ENCODE data around the gene ACACA. TPM values are rescaled to one million over a fixed set of nuclear protein-coding genes. Genes with fewer than 3 reads are reported as not detected.
"Not testable (repeated sequence)": the region's sequence is repeated elsewhere in the genome, so short reads cannot be mapped to it uniquely, and the experiment has no call there.

ACACA gene
- 10 to 100 TPM; 38.8 to 48.6 (median 43.3) TPM for polyA plus RNA-seq (ENCODE audit: insufficient read length in 4 of 4)

GRCh38 chr17:37406635-37407461 lies at the start of gene ACACA, which contains the start of gene TADA2A:
ACACA (minus strand) TSS chr17:37406836; CDS start chr17:37406299, 537 bp downstream.
TADA2A (plus strand) TSS chr17:37406886; CDS start chr17:37411366, 4,480 bp downstream.
- peak; percentile 24 to 52 (median 44) for DNase-seq (ENCODE audit: low read depth in 4 of 4, low spot score in 3 of 4)

- no peak for DNase-seq (ENCODE audit: low read depth in 4 of 4, low spot score in 3 of 4)
These were observed 43.5 kb upstream of the ACACA start for GRCh38 chr17:37450112-37450511.

GRCh38 chr17:37447641-37448040 lies 41.0 kb upstream of the ACACA start:
- no peak for DNase-seq (ENCODE audit: low read depth in 4 of 4, low spot score in 3 of 4)

GRCh38 chr17:37446027-37446426 lies 39.4 kb upstream of the ACACA start:
- DNase-seq (ENCODE audit: low read depth in 4 of 4, low spot score in 3 of 4): no peak

GRCh38 chr17:37441369-37442014 lies 34.9 kb upstream of the ACACA start:
- DNase-seq (ENCODE audit: low read depth in 4 of 4, low spot score in 3 of 4): not testable (repeated sequence)

- DNase-seq (ENCODE audit: low read depth in 4 of 4, low spot score in 3 of 4): no peak
These were observed 33.8 kb upstream of the ACACA start for GRCh38 chr17:37440424-37440823.

GRCh38 chr17:37438141-37438540 lies 31.5 kb upstream of the ACACA start:
- DNase-seq (ENCODE audit: low read depth in 4 of 4, low spot score in 3 of 4): no peak

GRCh38 chr17:37432671-37433070 lies 26.0 kb upstream of the ACACA start:
- no peak for DNase-seq (ENCODE audit: low read depth in 4 of 4, low spot score in 3 of 4)

- no peak for DNase-seq (ENCODE audit: low read depth in 4 of 4, low spot score in 3 of 4)
These were observed 23.5 kb upstream of the ACACA start for GRCh38 chr17:37430051-37430627.

GRCh38 chr17:37429453-37429852 lies 22.8 kb upstream of the ACACA start:
- no peak for DNase-seq (ENCODE audit: low read depth in 4 of 4, low spot score in 3 of 4)

GRCh38 chr17:37429039-37429438 lies 22.4 kb upstream of the ACACA start:
- no peak for DNase-seq (ENCODE audit: low read depth in 4 of 4, low spot score in 3 of 4)

- no peak for DNase-seq (ENCODE audit: low read depth in 4 of 4, low spot score in 3 of 4)
These were observed 18.6 kb upstream of the ACACA start for GRCh38 chr17:37425268-37425667.

- DNase-seq (ENCODE audit: low read depth in 4 of 4, low spot score in 3 of 4): no peak
These were observed 16.5 kb upstream of the ACACA start for GRCh38 chr17:37422971-37423625.

GRCh38 chr17:37417852-37418251 lies 11.2 kb upstream of the ACACA start:
- no peak for DNase-seq (ENCODE audit: low read depth in 4 of 4, low spot score in 3 of 4)

- DNase-seq (ENCODE audit: low read depth in 4 of 4, low spot score in 3 of 4): no peak
These were observed 7.4 kb upstream of the ACACA start for GRCh38 chr17:37413875-37414519.

GRCh38 chr17:37410357-37410756 lies 3.7 kb upstream of the ACACA start:
- DNase-seq (ENCODE audit: low read depth in 4 of 4, low spot score in 3 of 4): no peak

- DNase-seq (ENCODE audit: low read depth in 4 of 4, low spot score in 3 of 4): not testable (repeated sequence)
These were observed 1.5 kb upstream of the ACACA start for GRCh38 chr17:37408145-37408479.

GRCh38 chr17:37405955-37406634 lies 541 bp downstream of the ACACA start:
- no peak for DNase-seq (ENCODE audit: low read depth in 4 of 4, low spot score in 3 of 4)

GRCh38 chr17:37405522-37405921 lies 1.1 kb downstream of the ACACA start:
- DNase-seq (ENCODE audit: low read depth in 4 of 4, low spot score in 3 of 4): not testable (repeated sequence)

- no peak for DNase-seq (ENCODE audit: low read depth in 4 of 4, low spot score in 3 of 4)
These were observed 6.1 kb downstream of the ACACA start for GRCh38 chr17:37400505-37400904.
